Neutrophil (primary cell): Measurements from ENCODE around the gene PLEKHF1.

Source experiments
- H3K27ac ChIP-seq: fragments of 200-600 bp; sonication (generic); 2 replicates; pipeline ENCODE4 v1.5.1; 2016; ENCODE audit warnings: mild to moderate bottlenecking, moderate library complexity
- H3K27me3 ChIP-seq: fragments of 200-600 bp; sonication (generic); 2 replicates; pipeline ENCODE4 v1.6.0; 2016; ENCODE audit warnings: mild to moderate bottlenecking
- H3K36me3 ChIP-seq: fragments of 200-600 bp; sonication (generic); 2 replicates; pipeline ENCODE4 v1.5.1; 2017
- H3K4me1 ChIP-seq, 2 experiments: fragments of 200-600 bp in 1 of 2; sonication (generic) in 1 of 2; 1 replicate in 1 of 2; 2 replicates in 1 of 2; pipeline versions ENCODE4 v1.5.1 to v1.6.1; 2013 to 2016; ENCODE audit warnings: low read depth in 1 of 2, low read length in 1 of 2, mild to moderate bottlenecking in 1 of 2, moderate library complexity in 1 of 2; ENCODE audit not compliant: control insufficient read depth in 1 of 2, insufficient read depth in 1 of 2
- H3K4me3 ChIP-seq, 2 experiments: fragments of 200-600 bp in 1 of 2; sonication (generic) in 1 of 2; 1 replicate in 1 of 2; 2 replicates in 1 of 2; pipeline ENCODE4 v1.5.1; 2013 to 2016; ENCODE audit warnings: low read depth in 1 of 2, low read length in 1 of 2, mild to moderate bottlenecking in 1 of 2, moderate library complexity in 1 of 2
- H3K9me3 ChIP-seq: fragments of 200-600 bp; sonication (generic); 2 replicates; pipeline ENCODE4 v1.5.1; 2016
- TF ChIP-seq, protein P1 (sequence below): fragments of 200-600 bp; sonication (generic); IDR thresholded peaks from 2 replicates; pipeline ENCODE4 v1.5.1; 2016; ENCODE audit warnings: antibody characterized with exemption

The PLEKHF1 gene

DNA sequence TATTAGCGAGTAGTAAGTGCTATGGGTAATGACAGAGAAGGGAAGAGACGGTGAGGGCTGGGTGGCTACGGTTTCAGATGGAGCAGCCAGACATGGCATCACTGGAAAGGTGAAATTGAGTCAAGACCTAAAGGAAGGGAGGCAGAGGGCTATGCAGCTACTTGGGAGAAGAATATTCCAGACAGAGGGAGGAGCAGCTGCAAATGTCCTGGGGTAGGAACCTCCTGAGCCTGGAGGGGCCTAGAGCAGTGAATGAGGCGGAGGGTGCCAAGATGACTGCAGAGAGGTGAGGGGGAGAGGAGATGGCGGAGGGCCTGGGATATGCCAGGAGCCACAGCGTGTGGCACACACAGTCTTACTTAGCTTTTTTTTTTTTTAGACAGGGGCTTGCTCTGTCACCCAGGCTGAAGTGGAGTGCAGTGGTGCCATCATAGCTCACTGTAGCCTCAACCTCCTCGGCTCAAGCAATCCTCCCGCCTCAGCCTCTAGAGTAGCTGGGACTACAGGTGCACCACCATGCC is 21.1 kb downstream of the PLEKHF1 start:
- Histone ChIP-seq H3K27ac (no peak overlapping the region), H3K4me3 (no peak overlapping the region), H3K27me3 (no peaks in the 10 kb centered on the region), H3K4me1 (peaks cover 2 to 6% of the 10 kb centered on the region in 2 experiments), H3K36me3 (no peaks in the 10 kb centered on the region), H3K9me3 (no peaks in the 10 kb centered on the region)
- TF ChIP-seq, protein P1, sequence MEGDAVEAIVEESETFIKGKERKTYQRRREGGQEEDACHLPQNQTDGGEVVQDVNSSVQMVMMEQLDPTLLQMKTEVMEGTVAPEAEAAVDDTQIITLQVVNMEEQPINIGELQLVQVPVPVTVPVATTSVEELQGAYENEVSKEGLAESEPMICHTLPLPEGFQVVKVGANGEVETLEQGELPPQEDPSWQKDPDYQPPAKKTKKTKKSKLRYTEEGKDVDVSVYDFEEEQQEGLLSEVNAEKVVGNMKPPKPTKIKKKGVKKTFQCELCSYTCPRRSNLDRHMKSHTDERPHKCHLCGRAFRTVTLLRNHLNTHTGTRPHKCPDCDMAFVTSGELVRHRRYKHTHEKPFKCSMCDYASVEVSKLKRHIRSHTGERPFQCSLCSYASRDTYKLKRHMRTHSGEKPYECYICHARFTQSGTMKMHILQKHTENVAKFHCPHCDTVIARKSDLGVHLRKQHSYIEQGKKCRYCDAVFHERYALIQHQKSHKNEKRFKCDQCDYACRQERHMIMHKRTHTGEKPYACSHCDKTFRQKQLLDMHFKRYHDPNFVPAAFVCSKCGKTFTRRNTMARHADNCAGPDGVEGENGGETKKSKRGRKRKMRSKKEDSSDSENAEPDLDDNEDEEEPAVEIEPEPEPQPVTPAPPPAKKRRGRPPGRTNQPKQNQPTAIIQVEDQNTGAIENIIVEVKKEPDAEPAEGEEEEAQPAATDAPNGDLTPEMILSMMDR: no peak

DNA sequence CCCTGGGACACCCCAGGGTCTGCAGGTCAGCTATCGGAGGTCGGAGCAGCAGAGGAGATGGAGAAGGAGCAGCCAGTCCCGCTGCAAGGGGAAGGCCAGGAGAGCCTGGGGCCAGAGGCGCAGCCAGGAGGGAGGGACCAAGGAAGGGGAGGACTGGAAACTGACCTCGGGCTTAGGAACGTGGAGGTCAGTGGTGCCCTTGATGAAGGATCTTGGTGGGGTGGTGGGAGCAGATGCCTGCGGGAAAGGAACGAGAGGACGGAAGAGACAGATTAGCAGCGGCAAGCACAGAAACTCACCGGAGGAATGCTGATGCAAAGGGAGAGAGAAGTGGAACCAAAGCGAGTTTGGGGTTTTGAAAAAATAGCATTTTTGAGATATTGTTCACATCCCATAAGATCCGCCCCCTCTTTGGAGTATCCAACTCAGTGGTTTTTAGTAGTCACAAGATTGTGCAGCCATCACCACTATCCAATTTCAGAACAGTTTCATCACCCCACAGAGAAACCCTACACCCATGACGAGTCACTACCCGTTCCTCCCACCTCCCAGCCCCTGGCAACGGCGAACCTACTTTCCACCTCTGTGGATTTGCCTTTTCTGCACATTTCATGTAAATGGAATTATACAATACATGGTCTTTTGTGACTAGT is 22.1 kb downstream of the PLEKHF1 start:
- no peaks in the 10 kb centered on the region for H3K9me3 ChIP-seq
- no peaks in the 10 kb centered on the region for H3K36me3 ChIP-seq
- no peak overlapping the region for H3K4me3 ChIP-seq
- H3K4me1 ChIP-seq: peaks cover 0 to 5% of the 10 kb centered on the region in 2 experiments
- TF ChIP-seq, protein P1: no peak
- no peaks in the 10 kb centered on the region for H3K27me3 ChIP-seq
- no peak overlapping the region for H3K27ac ChIP-seq

DNA sequence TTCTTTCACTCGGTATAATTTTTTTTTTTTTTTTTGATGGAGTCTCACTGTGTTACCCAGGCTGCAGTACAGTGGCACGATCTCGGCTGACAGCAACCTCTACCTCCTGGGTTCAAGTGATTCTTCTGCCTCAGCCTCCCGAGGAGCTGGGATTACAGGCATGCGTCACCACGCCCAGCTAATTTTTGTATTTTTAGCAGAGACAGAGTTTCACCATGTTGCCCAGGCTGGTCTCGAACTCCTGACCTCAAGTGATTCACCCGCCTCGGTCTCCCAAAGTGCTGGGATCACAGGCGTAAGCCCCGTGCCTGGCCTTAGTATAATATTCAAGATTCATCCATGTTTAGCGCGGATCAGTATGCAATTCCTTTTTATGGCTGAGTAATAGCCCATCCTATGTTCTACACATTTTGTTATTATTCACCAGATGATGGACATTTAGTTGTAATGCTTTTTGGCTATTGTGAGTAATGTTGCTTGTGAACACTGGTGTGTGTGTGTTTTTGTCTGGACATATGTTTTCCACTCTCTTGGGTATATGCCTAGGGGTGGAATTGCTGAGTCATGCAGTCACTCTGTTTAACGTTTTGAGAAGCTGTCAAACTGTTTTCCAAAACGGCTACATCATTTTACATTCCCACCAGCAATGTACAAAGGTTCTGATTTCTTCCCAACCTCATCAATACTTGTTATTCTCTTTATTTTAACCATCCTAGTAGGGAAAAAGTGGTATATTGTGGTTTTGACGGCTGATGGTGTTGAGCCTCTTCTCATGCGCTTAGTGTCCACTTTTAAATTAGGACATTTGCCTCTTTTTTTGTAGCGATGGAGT is 22.9 kb downstream of the PLEKHF1 start:
- Histone ChIP-seq H3K9me3 (no peaks in the 10 kb centered on the region), H3K27me3 (no peaks in the 10 kb centered on the region), H3K27ac (no peak overlapping the region), H3K36me3 (no peaks in the 10 kb centered on the region), H3K4me3 (no peak overlapping the region), H3K4me1 (peaks cover 0 to 5% of the 10 kb centered on the region in 2 experiments)
- TF ChIP-seq, protein P1: no peak

DNA sequence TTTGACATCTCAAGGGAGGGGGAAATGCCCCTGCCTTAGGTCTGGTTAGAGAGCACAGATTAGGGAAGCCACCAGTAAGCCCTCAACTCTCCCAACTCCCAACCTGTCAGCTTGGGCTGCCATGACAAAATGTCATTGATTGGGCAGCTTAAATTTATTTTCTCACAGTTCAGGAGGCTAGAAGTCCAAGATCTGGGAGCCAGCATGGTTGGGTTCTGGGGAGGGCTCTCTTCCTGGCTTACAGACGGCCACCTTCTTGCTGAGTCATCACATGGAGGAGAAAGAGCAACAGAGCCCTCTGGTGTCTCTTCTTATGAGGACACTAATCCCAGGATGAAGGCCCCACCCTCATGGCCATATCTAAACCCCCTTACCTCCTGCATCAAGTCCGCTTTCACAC is 25.6 kb downstream of the PLEKHF1 start:
- no peak overlapping the region for H3K27ac ChIP-seq
- no peaks in the 10 kb centered on the region for H3K9me3 ChIP-seq
- H3K4me3 ChIP-seq: no peak overlapping the region
- no peaks in the 10 kb centered on the region for H3K27me3 ChIP-seq
- TF ChIP-seq, protein P1: peak; percentile 23
- peaks cover 10 to 15% of the 10 kb centered on the region in 2 experiments for H3K4me1 ChIP-seq
- H3K36me3 ChIP-seq: no peaks in the 10 kb centered on the region

DNA sequence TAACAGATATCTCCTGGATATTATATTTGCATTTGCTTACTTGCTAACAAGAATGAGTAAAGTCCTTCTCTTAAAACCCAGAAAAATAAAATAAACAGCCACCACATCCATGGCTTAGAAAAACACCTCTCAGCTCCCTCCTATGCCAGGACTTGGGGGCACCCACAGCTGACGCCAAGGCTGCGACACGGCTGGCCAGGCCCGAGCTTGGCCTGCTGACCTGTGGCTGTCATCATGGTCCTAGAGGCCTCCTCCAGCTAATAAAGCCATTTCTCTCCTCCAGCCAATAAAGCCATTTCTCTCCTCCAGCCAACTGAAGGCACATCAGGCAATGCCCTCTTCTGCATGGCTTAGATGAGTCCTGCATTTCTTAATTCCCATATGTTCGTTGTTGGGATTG is 28.9 kb downstream of the PLEKHF1 start:
- Histone ChIP-seq H3K9me3 (no peaks in the 10 kb centered on the region), H3K4me3 (no peak overlapping the region), H3K27me3 (no peaks in the 10 kb centered on the region), H3K27ac (peak overlapping the region; percentile 62), H3K4me1 (peaks cover 10 to 15% of the 10 kb centered on the region in 2 experiments), H3K36me3 (no peaks in the 10 kb centered on the region)
- TF ChIP-seq, protein P1: no peak
